HFFc6 (cell line): ENCODE data around the gene PKD1L1. TPM values are rescaled to one million over a fixed set of nuclear protein-coding genes. Genes with fewer than 3 reads are reported as not detected.
"Not testable (repeated sequence)": the region's sequence is repeated elsewhere in the genome, so short reads cannot be mapped to it uniquely, and the experiment has no call there.

Source experiments
- DNase-seq: peaks from one replicate; pipeline ENCODE4 v3.0.0-alpha.2; 2018
- H3K27ac Mint-ChIP-seq: 2 replicates; pipeline ENCODE4 v1.8.0; 2020; ENCODE audit warnings: mild to moderate bottlenecking, mixed read lengths
- H3K27me3 Mint-ChIP-seq: 2 replicates; pipeline ENCODE4 v1.8.0; 2021; ENCODE audit warnings: mild to moderate bottlenecking, moderate library complexity, mixed read lengths; ENCODE audit not compliant: insufficient read depth
- H3K36me3 Mint-ChIP-seq: 2 replicates; pipeline ENCODE4 v1.8.0; 2021; ENCODE audit warnings: low read depth, mixed read lengths
- H3K4me1 Mint-ChIP-seq: 2 replicates; pipeline ENCODE4 v1.8.0; 2020; ENCODE audit warnings: low read depth, mixed read lengths
- H3K4me3 Mint-ChIP-seq: 2 replicates; pipeline ENCODE4 v1.8.0; 2020; ENCODE audit warnings: mild to moderate bottlenecking, moderate library complexity, mixed read lengths
- H3K9me3 Mint-ChIP-seq: 2 replicates; pipeline ENCODE4 v1.8.0; 2020; ENCODE audit warnings: mild to moderate bottlenecking, mixed read lengths
- CTCF ChIP-seq: fragments of 200-600 bp; sonication (generic); IDR thresholded peaks from 2 replicates; pipeline ENCODE4 v1.5.0; 2021; ENCODE audit warnings: antibody characterized with exemption, mild to moderate bottlenecking
- total RNA-seq, 6 experiments: library from RNA; stranded (reverse); fragmentation: NEBNext Ultra II Directional; extraction: Animal tissue kit (Norgen Biotek cat#: 25700); gene quantifications; 2 replicates in 1 of 6; 3 replicates in 5 of 6; pipeline ENCODE4 v1.2.3, GENCODE V29; 2021

PKD1L1 gene
- total RNA-seq, 6 experiments from 2014 or later: 0.03 to 0.14 TPM; not detected in 4

- Mint-ChIP-seq H3K4me3 (peak overlapping the region; percentile 65), H3K4me1 (peaks cover 44% of the 10 kb centered on the region), H3K9me3 (no peaks in the 10 kb centered on the region), H3K36me3 (no peaks in the 10 kb centered on the region), H3K27ac (peak overlapping the region; percentile 92), H3K27me3 (no peaks in the 10 kb centered on the region; the same call in 1 of the 2 replicates)
- peak; percentile 28; the same call in 1 of the 2 replicates for TF ChIP-seq CTCF
- peak; percentile 84 for DNase-seq
Measured at GRCh38 chr7:47757921-47758411, 190.3 kb downstream of the PKD1L1 start.

GRCh38 chr7:47756636-47757035 lies 191.6 kb downstream of the PKD1L1 start:
- Mint-ChIP-seq H3K27me3 (no peaks in the 10 kb centered on the region; the same call in 1 of the 2 replicates), H3K27ac (no peak overlapping the region), H3K4me3 (no peak overlapping the region), H3K4me1 (peaks cover 37% of the 10 kb centered on the region), H3K36me3 (no peaks in the 10 kb centered on the region), H3K9me3 (no peaks in the 10 kb centered on the region)
- TF ChIP-seq CTCF: no peak
- no peak for DNase-seq

GRCh38 chr7:47755248-47755647 lies 193.0 kb downstream of the PKD1L1 start:
- H3K27ac Mint-ChIP-seq: no peak overlapping the region
- no peak for TF ChIP-seq CTCF
- H3K4me3 Mint-ChIP-seq: no peak overlapping the region
- no peaks in the 10 kb centered on the region; the same call in 1 of the 2 replicates for H3K27me3 Mint-ChIP-seq
- peaks cover 5% of the 10 kb centered on the region; the same call in 1 of the 2 replicates for H3K9me3 Mint-ChIP-seq
- no peaks in the 10 kb centered on the region; the same call in 1 of the 2 replicates for H3K36me3 Mint-ChIP-seq
- H3K4me1 Mint-ChIP-seq: peaks cover 31% of the 10 kb centered on the region
- DNase-seq: no peak

GRCh38 chr7:47751724-47752123 lies 196.5 kb downstream of the PKD1L1 start:
- H3K36me3 Mint-ChIP-seq, H3K27ac Mint-ChIP-seq, DNase-seq, H3K4me3 Mint-ChIP-seq, H3K9me3 Mint-ChIP-seq, H3K27me3 Mint-ChIP-seq, H3K4me1 Mint-ChIP-seq: not testable (repeated sequence)

DNA sequence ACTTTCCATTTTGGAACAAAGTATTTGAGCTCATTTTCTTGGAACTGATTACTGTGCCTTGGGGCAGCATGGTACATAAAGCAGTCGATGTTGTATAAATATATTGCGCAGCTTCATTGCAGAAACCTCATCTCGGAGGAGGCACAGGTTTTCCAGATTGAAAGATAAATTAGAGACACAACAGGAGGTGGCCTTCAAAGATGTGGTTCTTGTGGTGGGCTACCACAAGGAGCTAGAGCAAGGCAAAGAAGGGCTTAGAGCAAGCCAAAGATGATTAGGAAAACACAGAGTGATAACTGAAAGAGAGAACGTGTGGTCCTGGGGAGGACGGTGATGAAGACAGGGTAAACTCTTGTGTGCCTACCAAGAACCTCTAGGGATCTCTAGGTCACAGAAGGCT lies 197.2 kb downstream of the PKD1L1 start:
- peaks cover 8% of the 10 kb centered on the region for H3K27me3 Mint-ChIP-seq

More for the DNA sequence above, 197.2 kb downstream of the PKD1L1 start:
- Mint-ChIP-seq H3K9me3 (peaks cover 5% of the 10 kb centered on the region; the same call in 1 of the 2 replicates), H3K36me3 (no peaks in the 10 kb centered on the region; the same call in 1 of the 2 replicates), H3K4me1 (peaks cover 4% of the 10 kb centered on the region; the same call in 1 of the 2 replicates), H3K4me3 (no peak overlapping the region), H3K27ac (no peak overlapping the region)
- DNase-seq: no peak
- no peak for TF ChIP-seq CTCF
